GOT3 (cell line): ENCODE data around the gene ASCL2.

Experiments
- DNase-seq: peaks from one replicate; lab custom pipeline; 2025; ENCODE audit warnings: mixed read lengths; lab: John Stamatoyannopoulos, UW

The ASCL2 gene

GRCh38 chr11:2308713-2309112, 38.3 kb upstream of the ASCL2 start:
- no peak for DNase-seq

DNA sequence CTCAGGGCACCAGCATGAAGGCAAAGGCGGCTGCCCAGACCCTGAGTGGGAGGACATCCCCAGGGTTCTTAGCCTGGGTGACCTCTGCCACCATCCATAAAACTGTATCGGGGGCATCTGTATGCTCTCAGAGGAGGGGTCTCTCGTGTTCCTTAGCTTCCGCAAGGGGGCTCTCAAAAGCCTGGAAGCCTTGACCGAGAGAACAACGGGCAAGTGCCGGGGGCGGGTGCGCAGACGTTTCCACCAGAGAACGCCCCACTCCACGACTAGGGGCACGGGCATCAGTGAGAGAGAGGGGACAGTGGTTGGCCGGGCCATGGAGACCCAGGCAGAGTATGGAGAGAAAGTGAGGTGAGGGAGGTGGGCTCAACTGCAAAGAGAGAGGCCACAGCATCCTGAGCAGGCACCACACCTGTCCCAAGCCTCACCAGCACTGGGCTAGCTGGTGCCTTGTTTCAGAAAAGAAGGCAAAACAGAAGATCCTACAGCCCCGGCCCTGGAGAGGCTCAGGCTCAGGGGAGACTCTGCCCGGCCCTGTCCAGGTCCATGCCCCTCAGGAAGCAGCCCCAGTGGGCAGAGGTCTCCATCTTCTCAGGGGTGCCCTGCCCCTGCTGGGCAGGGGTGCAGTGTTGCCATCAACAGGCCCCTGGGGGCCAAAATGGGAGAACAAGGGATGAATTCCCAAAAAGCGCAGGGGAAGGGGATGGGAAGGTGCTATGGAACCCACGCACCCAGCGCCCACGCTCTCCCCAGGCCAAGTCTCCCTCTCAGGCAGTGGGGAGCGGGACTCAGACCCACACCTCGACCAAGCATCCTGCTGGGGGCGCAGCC, 37.3 kb upstream of the ASCL2 start:
- DNase-seq: no peak

- no peak for DNase-seq
Observed at GRCh38 chr11:2306877-2307500, 36.6 kb upstream of the ASCL2 start.

GRCh38 chr11:2306452-2306823, 36.0 kb upstream of the ASCL2 start:
- DNase-seq: no peak

DNA sequence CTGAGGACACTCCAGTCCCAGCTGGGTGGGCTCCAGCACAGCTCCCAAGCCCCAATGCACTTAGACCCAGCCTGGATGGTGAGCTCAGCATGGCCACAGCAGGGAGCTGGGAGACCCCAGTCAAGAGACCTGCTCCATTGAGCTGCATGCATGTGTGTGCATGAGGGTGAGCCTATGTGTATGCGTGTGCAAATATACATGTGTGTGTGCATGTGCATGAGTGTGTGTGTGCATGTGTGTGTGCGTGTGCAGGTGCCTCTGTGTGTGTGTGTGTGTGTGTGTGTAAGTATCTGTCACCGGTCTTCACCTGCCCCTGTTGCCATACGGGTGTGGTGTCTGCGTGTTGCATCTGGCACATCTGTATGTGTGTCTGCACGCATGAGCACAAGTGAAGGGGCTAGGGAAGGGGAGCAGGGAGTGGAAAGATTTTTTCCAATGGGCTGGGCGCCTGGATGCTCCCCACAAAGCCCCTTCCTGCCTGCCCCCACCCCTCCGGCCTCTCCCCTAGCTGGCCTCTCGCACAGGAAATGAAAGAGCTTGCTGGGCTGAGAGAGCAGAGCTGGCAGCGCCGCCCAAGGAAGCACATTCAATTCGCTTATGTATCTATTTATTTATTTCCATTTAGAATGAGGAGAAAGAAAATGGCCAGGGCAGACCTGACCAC, 35.5 kb upstream of the ASCL2 start:
- no peak for DNase-seq

- no peak for DNase-seq
Observed at GRCh38 chr11:2305140-2305778, 34.9 kb upstream of the ASCL2 start.

DNA sequence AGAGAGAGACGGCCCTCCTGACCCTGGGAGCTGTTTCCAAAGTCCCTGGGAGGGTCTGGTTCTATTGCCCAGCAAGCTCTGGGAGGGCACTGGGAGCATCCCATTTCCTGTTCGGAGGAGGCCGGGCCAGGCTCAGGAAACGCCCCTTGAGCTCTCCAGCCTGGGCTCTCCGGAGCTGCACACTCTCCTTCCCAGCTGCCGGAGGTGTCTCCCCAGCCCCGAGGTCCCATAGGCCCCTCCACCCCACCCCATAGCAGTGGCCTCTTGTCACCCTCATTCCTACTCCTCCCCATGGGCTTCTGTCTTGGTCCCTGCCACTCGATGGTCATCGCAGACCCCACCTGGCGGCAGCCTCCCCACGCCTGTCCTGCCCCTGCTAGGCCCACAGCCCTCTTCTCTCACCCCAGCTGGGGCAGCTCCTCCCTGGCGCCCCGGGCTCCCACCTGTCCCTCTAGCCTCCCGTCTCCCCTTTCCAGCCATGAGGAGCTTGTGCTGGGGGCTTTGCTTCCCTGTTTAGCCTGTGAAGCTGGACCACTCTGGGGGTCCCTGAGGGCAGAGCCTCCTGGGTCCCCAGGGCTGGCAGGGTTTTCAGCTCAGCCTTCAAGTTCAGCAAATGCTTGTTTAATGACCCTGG, 34.2 kb upstream of the ASCL2 start:
- no peak for DNase-seq

DNA sequence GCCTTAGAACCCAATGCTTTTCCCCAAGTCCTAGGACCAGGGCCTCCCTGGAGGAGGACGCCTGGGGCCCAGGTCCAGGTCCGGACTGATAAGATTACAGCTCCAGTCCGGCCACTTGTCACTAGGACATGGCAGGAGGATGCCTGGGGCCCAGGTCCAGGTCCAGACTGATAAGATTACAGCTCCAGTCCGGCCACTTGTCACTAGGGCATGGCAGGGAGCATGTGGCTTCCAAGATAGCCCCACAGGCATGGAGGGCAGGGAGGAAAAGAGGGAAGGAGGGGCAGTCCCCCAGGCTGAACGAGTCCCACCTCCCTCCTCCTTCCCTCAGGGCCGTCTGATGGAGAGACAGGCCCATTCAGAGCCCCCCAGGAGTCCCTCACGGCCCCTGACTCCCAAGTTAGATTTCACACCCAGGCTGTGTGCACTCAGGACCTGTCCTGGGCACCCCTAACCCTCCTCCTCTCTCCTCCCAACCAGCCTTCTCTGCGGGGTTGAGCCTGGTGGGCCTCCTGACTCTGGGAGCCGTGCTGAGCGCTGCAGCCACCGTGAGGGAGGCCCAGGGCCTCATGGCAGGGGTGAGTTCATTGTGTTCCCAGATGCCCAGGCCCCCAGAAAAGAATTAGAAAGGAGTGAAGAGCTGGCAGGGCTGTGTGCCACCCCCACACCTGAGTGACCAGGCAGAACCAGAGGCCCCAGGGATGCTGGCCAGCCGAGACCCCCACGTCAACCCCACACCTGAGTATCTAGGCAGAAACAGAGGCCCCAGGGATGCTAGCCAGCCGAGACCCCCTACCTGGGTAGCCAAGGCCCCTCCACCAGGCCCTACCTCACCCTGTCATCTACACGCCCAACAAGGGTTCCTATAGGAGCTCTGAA, 33.5 kb upstream of the ASCL2 start:
- no peak for DNase-seq

DNA sequence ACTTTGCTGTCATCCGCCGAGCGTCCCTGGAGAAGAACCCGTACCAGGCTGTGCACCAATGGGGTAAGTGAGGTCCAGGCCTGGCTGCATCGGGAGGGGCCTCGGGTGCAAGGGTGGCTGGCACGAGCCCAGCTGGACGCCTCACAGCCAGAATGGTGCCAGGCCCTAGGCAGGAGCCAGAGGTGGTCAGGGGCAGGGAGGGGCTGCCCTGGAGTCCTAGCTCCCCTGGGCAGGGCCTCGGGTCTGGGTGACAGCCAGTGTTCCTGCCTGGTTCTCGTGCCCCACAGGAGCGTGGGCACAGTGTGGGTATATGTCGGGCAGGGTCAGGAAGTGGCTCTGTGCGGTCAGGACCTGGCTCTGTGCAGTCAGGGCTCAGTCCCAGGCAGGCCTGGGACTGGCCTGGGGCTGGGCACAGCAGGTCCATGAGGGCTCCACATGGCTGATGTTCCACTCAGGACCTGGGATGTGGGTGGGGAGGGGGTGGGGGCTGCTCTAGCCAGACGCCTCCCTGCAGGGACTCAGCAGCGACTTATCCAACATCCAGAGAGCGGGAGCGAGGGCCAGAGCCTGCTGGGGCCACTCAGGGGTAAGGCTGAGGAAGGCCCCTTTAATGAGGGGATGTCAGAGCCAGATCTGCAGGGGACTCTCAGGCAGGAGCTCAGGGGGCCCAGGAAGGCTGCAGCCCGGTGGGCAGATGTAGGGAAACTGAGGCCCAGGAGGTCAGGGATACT, 32.7 kb upstream of the ASCL2 start:
- no peak for DNase-seq

DNA sequence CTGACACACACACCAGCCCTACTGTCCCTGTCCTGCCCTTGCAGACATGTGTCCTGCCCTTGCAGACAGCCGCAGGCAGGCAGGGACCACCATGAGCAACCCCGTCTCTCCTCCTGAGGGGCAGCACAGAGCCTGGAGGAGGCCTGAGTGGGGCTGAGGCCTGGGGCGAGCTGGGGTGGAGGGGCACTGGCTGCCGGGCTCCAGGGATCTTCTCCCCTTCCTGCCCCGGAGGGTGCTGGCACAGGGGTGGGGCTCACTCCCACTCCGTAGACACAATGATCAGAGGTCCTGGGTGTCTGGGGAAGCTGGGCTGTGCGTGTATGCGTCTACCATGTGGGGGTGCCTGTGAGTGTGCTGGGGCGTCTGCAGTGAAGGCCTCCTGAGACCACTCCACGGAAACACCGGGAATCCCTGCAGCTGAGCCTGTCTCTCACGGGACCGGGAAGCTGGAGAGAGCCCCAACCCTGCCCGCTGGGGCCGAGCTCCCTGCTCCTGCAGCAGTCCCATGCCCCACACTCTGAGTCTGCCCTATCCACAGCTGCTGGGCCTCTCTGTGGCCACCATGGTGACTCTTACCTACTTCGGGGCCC, 32.0 kb upstream of the ASCL2 start:
- DNase-seq: no peak

DNA sequence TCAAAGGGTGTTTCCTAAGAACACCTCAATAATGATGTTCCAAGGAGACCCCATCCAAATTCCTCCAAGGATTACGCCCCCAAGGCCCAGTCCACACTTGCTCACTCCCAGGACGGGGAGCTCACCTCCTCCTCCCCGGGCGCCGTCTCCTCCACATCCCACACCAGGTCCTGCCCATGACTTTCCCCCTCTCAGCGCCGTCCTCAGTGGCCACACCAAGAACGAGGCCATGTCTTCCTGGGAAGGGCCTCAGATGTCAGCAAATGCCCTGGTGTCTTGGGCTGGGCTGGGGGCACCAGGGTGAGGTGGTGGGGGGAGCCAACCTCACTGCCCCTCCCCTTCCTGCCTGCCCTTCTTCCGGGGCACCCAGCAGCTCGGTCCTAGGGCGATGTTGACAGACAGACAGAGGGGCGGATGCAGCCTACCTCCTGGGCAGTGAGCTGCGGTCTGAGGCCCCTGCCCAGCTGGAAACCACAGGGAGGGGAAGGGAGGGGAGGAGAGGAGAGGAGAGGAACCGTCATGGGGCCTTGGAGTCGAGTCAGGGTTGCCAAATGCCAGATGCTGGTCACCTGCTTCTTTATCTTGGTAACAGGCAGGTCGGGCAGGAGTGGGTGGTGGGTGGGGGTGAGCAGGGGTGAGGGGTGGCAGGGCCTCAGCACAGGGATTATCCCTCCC, 31.4 kb upstream of the ASCL2 start, which contains the start of the genes C11orf21 and TSPAN32:
Gene C11orf21 (minus strand): TSS at position 288 of the 675 bp plus-strand sequence. CDS start 110 bp downstream, at position 178.
Gene TSPAN32 (plus strand): TSS at position 383 of the 675 bp plus-strand sequence. CDS start 137 bp downstream, at position 520.
- no peak for DNase-seq

DNA sequence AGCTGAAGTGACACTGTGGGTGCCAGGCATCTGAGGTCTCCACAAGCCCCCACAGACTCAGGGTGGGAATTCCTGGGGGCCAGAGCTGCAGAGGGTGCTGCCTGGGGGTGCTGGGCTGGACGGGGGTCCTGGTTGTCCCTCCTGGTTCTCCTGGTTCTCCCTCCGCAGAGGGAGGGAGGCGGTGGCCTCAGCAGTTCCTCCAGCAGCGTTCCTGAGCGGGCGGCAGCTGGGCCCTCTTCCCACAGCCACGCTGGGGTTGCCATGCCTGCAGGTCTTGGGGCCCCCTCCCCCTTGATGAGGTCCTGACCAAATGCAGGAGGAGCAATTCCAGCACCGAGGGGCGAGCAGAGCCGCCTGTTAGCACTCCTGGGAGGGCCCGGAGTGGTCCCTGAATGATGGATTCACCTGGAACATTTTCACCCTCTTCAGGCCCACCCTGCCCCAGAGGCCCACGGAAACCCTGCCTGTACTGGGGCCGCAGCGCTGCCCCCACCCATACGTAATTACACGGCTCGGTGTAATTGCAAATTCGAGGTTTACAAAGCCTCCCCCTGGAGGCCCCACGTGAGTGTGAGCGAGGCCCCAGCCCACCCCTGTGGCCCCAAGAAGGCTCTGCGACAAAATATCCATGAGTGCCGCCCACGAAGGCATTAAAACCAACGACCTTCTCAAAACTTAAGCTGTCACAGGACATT, 30.7 kb upstream of the ASCL2 start:
- no peak for DNase-seq

DNA sequence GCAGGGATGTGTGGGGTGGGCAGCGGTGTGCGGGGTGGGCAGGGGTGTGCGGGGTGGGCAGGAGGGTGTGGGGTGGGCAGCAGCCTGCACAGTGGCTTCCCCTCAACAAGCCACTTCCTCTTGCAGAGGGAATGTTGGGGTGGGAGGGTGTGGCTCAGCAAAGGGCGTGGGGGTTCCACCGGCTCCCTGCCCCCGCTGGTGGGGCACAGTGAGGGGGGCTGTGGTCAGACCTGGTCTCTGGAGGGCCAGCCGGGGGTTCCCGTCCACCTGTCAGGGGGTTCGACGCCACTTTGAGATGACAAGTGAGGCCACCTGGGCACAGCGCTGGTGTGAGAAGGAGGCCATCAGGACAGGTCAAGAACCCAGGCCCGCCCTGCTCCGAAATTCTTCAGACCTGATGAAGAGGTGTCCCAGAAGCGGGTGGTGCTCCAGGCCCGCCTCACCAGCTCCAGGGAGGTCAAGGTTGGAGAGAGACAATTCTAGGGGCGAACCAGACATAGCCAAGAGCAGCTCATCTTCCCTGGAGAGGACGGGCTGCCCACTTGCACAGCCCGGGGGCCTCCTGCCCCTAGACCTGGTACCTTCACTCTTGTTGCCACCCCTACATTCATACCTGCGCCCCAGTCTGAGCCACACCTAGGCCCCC, 30.0 kb upstream of the ASCL2 start:
- DNase-seq: no peak

DNA sequence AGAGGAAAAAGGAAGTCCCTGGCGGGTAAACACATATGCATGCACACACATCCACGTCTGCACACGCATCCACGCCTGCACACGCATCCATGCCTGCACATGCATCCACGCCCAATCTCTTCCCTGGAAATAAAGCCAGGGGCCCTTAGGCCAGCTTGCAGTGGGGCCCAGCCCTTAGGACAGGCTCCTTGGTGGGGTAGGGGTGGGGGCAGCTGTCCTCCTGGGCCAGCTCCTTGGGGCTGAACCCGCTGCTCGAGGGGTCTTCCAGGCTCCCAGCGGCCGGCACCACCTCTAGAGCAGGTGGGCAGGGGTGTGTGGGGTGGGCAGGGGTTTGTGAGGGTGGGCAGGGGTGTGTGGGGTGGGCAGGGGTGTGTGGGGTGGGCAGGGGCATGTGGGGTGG, 29.4 kb upstream of the ASCL2 start:
- DNase-seq: no peak

- no peak for DNase-seq
Observed at GRCh38 chr11:2298795-2299761, 28.7 kb upstream of the ASCL2 start.

GRCh38 chr11:2298131-2298794, 27.9 kb upstream of the ASCL2 start:
- DNase-seq: no peak
